ENCODE data around the gene TBRG4.

Gene TBRG4

GRCh38 chr7:45143616-45144015 lies 32.1 kb upstream of the TBRG4 start:
- peak; percentile 80 for DNase-seq (ENCODE audit: low read depth)

GRCh38 chr7:45140827-45141226 lies 29.3 kb upstream of the TBRG4 start:
- DNase-seq (ENCODE audit: low read depth): no peak

- peak; percentile 22 for DNase-seq (ENCODE audit: low read depth)
These were observed 27.2 kb upstream of the TBRG4 start for GRCh38 chr7:45138433-45139267.

GRCh38 chr7:45136106-45137060 lies 24.9 kb upstream of the TBRG4 start:
- DNase-seq (ENCODE audit: low read depth): peak; percentile 80

- no peak for DNase-seq (ENCODE audit: low read depth)
These were observed 22.4 kb upstream of the TBRG4 start for GRCh38 chr7:45133877-45134276.

- no peak for DNase-seq (ENCODE audit: low read depth)
These were observed 21.9 kb upstream of the TBRG4 start for GRCh38 chr7:45133352-45133751.

GRCh38 chr7:45132708-45133320 lies 21.3 kb upstream of the TBRG4 start:
- DNase-seq (ENCODE audit: low read depth): peak; percentile 30

- no peak for DNase-seq (ENCODE audit: low read depth)
These were observed 20.4 kb upstream of the TBRG4 start for GRCh38 chr7:45131891-45132290.

- no peak for DNase-seq (ENCODE audit: low read depth)
These were observed 19.4 kb upstream of the TBRG4 start for GRCh38 chr7:45130910-45131309.

GRCh38 chr7:45129906-45130305 lies 18.4 kb upstream of the TBRG4 start:
- no peak for DNase-seq (ENCODE audit: low read depth)

- DNase-seq (ENCODE audit: low read depth): no peak
These were observed 17.8 kb upstream of the TBRG4 start for GRCh38 chr7:45129181-45129800.

- no peak for DNase-seq (ENCODE audit: low read depth)
These were observed 15.4 kb upstream of the TBRG4 start for GRCh38 chr7:45126920-45127319.

- DNase-seq (ENCODE audit: low read depth): no peak
These were observed 14.7 kb upstream of the TBRG4 start for GRCh38 chr7:45126201-45126600.

- DNase-seq (ENCODE audit: low read depth): no peak
These were observed 13.9 kb upstream of the TBRG4 start for GRCh38 chr7:45125193-45125904.

GRCh38 chr7:45123913-45124710 lies 12.6 kb upstream of the TBRG4 start:
- DNase-seq (ENCODE audit: low read depth): no peak

GRCh38 chr7:45122975-45123860 lies 11.7 kb upstream of the TBRG4 start:
- DNase-seq (ENCODE audit: low read depth): no peak

- no peak for DNase-seq (ENCODE audit: low read depth)
These were observed 8.1 kb upstream of the TBRG4 start for GRCh38 chr7:45119550-45119949.

GRCh38 chr7:45118889-45119331 lies 7.4 kb upstream of the TBRG4 start:
- no peak for DNase-seq (ENCODE audit: low read depth)

- DNase-seq (ENCODE audit: low read depth): no peak
These were observed 6.8 kb upstream of the TBRG4 start for GRCh38 chr7:45118292-45118691.

Data from ELR (cell line).